ENCODE measurements around the gene C19orf85.

The C19orf85 gene

GRCh38 chr19:55478364-55478763, 13.8 kb upstream of the C19orf85 start:
- no peak for DNase-seq (ENCODE audit: low read depth in 3 of 3, low spot score in 1 of 3)

- DNase-seq (ENCODE audit: low read depth in 3 of 3, low spot score in 1 of 3): no peak
Observed at GRCh38 chr19:55477905-55478304, 13.4 kb upstream of the C19orf85 start.

DNA sequence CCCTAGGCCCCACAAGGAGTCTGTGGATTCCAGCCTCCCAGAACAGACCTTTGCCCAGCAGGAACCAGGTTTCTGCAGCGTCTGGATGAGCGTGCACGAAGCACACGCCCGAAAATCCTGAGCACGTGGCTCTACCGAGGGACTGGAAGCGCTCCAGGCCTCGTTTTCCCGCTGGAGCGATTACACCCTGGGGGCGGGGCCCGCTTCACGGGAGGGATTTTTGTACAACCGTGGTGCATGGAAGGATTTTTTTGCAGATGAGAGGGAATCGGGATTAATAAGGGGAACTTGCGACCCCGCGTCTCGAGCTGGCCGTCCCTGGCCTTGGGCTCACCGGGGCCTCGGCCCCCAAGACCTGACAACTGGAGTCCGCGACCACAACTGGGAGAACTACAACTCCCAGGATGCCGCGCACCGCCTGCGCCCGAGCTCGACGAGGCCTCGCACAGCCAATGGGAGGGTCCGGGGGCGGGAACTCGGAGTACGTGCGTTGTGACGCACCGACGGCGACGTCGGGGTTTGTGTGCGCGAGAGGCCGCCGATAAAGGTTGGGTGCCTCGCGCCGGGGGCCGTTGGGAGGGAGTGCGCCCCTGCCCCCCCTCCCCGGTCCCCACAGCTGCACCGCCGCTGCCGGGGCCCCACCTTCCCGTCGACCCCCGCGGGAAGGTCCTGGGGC, 11.7 kb upstream of the C19orf85 start, which contains the start of gene ZNF628:
Gene ZNF628 (plus strand): TSS at position 518 of the 676 bp plus-strand sequence. CDS start 3,294 bp downstream, outside the sequence.
- peak; percentile 90 to 94 (median 92) for DNase-seq (ENCODE audit: low read depth in 3 of 3, low spot score in 1 of 3)

DNA sequence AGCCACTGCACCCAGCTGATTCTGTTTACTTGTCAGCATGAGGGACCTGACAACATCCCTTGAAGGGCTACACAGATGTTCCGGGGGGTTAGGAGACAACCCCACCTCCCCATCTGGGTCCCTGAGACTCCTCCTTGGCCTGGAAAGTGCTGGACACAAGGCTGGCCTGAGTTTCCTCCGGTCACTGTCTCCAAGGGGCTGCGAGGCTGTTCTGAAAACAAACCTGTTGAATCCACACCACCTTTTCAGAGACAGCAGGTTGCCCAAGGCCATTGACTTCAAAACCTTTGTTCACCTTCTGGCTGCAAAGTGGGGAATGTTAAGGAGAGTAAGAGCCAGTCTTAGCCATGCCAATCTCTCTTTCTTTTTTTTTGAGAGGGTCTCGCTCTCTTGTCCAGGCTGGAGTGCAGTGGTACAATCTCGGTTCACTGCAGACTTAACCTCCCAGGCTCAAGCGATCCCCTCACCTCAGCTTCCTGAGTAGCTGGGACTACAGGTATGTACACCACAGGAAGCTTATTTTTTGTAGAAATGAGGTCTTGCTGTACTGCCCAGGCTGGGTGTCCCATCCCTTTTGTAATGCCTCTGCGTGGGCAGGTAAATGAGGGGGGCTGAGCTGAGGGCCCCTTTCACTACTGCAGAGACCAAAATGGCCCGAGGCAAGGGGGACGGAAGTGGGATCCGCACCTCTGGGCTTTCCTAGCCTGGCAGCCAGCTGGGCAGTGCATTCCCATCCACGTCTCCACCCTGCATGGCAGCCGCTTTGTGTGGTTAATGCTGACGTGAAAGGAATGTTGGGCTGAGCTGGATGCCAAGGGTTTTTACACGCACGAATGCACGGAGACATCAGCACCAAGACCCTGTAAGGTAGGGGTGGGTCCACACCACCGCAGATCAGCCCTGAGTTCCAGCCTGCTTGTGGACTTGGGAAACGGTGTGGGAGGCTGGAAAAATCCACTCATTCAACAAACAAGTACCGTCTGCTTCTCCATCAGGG, 10.0 kb upstream of the C19orf85 start:
- no peak for DNase-seq (ENCODE audit: low read depth in 3 of 3, low spot score in 1 of 3)

- no peak for DNase-seq (ENCODE audit: low read depth in 3 of 3, low spot score in 1 of 3)
Observed at GRCh38 chr19:55473225-55474012, 8.9 kb upstream of the C19orf85 start.

DNA sequence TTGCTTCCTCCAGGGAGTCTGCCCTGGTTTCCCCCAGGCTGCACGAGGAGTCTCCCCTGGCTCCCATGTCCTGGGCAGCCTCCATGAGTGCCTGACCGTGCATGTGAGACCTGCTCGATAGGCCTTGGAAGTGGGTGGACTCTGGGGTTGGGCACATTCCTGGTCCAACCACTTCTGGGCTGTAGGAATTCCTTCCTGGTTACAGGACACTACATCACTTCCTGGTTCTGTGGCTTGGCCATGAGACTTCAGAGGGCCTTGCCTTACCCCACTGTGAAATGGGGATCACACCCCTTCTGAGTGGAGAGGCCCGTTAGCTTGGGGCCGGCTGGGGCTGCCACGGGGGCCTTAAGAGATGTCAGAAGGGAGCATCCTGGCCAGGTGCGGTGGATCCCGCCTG, 7.9 kb upstream of the C19orf85 start:
- DNase-seq (ENCODE audit: low read depth in 3 of 3, low spot score in 1 of 3): no peak

- DNase-seq (ENCODE audit: low read depth in 3 of 3, low spot score in 1 of 3): no peak
Observed at GRCh38 chr19:55471266-55471665, 6.7 kb upstream of the C19orf85 start.

- no peak for DNase-seq (ENCODE audit: low read depth in 3 of 3, low spot score in 1 of 3)
Observed at GRCh38 chr19:55468054-55468393, 3.5 kb upstream of the C19orf85 start.

- DNase-seq (ENCODE audit: low read depth in 3 of 3, low spot score in 1 of 3): peak in 2 of 3 donors; percentile 27 to 68
Observed at GRCh38 chr19:55467236-55468053, 2.9 kb upstream of the C19orf85 start.

GRCh38 chr19:55466241-55466614, 1.7 kb upstream of the C19orf85 start:
- DNase-seq (ENCODE audit: low read depth in 3 of 3, low spot score in 1 of 3): no peak

GRCh38 chr19:55465460-55466240, 1.1 kb upstream of the C19orf85 start:
- DNase-seq (ENCODE audit: low read depth in 3 of 3, low spot score in 1 of 3): no peak

DNA sequence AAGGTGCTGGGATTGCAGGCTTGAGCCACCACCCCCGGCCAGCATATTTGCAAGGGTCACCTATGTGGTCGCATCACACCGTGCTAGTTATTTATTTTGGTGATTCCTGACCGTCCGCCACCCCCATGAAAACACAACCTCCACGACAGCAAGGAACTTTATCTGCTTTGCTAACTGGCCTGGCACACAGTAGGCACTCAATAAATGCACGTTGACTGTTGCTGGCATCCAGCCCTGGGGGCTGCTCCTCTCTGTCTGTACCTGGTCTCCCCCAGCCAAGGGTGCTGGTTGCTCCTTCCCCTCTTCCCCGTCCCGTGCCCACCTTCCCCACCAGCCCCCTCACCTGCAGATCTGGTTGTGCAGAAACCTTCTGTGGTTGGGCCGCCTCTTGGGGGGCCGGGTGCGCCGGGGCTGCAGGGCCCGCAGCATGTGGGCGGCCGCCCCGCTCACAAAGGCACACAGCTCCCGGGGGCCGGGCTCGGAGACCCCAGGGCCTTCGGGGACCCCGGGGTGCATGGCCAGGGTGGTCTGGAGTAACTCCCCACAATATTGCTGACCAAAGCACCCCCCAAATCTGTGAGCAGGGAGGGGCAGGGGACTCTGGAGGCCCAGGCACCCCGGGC, 401 bp downstream of the C19orf85 start:
- DNase-seq (ENCODE audit: low read depth in 3 of 3, low spot score in 1 of 3): no peak

DNA sequence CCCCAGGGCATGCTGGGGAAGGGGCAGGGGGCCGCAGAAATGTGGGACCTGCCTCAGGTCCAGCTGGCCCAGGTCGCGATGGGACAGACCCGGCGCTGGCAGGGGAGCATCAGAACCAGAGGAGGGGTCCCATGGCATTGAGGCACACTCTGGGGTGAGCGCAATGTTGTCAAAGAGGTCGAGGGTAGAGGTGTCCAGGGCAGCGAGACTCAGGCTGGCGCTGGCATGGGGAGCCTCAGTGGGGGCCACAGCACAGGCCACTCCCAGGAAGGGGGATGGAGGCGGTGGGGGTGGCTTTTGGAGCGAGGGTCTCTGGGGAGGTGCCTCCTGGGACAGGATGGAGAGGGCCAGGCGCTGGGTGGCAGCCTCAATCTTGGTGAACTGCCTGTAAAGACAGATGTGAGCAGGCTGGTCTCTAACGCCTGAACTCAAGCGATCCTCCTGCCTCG, 944 bp downstream of the C19orf85 start:
- no peak for DNase-seq (ENCODE audit: low read depth in 3 of 3, low spot score in 1 of 3)

- no peak for DNase-seq (ENCODE audit: low read depth in 3 of 3, low spot score in 1 of 3)
Observed at GRCh38 chr19:55462722-55463121, 1.8 kb downstream of the C19orf85 start.

GRCh38 chr19:55461974-55462626, 2.5 kb downstream of the C19orf85 start:
- no peak for DNase-seq (ENCODE audit: low read depth in 3 of 3, low spot score in 1 of 3)

- DNase-seq (ENCODE audit: low read depth in 3 of 3, low spot score in 1 of 3): peak; percentile 99 to 100 (median 100)
Observed at GRCh38 chr19:55461259-55461973, 3.1 kb downstream of the C19orf85 start, which contains the start of gene ISOC2. TSS of gene ISOC2 (minus strand) at chr19:55461642. CDS start at chr19:55456486, 5,156 bp downstream.

DNA sequence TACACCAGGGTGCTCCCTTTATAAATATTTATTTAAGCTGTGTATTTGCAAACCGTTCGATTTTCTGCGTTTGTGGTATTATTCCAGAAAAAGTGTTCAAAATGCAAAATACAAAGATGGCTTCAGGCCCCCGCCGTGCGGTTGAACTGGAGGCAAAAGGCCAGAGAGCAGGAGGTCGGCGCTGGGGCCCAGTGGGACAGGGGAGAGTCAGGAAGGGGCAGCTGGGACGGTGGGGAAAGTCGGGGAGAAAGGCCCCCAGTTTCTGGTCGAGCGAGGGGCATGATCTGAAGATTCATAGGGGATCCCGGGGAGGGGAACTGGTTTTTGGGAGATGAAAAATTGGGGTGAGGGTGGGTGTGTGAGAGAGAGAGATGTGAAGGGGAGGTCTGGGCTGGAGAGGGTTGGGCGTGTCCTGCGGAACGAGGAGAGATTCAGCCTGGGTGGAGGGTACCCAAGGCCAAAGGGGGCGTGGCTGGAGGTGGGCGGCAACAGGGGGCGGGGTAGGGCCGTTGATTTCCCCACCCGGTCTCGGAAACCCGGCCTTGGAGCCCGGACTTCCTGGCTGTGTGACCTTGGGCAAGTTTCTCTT, 3.8 kb downstream of the C19orf85 start:
- DNase-seq (ENCODE audit: low read depth in 3 of 3, low spot score in 1 of 3): no peak
